Measurements from ENCODE around the gene KIAA0825.

DNA sequence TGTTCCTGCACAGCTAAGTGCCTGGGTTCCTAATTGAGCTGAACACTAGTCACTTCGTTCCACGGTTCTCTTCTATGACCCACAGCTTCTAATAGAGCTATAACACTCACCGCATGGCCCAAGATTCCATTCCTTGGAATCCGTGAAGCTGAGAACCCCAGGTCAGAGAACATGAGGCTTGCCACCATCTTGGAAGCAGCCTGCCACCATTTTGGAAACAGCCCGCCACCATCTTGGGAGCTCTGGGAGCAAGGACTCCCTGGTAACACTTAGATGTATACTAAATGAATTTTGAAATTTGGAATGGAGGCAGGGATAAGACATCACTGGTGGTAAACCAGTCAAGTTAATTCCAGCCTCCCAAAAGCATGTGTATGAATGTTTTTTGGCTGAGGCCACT, 60.4 kb downstream of the KIAA0825 start:
- no peak for TF ChIP-seq CTCF (IDR thresholded peaks at IDR 0.05; ENCODE audit: low read length)
- TF ChIP-seq EZH2 (IDR thresholded peaks at IDR 0.05; ENCODE audit: borderline replicate concordance, low read length), result no peak
